GM12872 (cell line): Measurements from ENCODE around the gene AHI1.

Experiments
- CTCF ChIP-seq: IDR thresholded peaks from 3 replicates; pipeline ENCODE4 v1.5.1; 2011; ENCODE audit warnings: low read depth, mild to moderate bottlenecking, low read length, moderate library complexity; ENCODE audit not compliant: insufficient read depth

The AHI1 gene

DNA sequence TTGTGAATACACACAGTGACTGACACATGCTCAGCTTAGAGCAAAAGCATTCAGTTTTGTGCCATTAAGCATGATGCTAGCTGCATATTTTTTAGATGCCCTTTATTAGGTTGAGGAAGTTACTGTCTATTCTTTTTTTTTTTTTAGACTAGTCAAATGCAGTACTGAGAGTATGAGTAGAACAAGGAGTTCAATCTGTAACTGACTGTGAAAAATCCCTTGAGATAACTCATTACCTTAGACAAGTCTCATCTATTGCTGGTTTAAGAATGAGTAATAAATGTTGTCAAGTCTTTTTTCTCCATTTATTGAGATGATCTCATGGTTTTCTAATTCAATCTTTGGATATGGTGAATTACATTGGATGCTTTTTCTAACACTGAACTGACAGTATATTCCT, 23.2 kb downstream of the AHI1 start:
- no peak for TF ChIP-seq CTCF

DNA sequence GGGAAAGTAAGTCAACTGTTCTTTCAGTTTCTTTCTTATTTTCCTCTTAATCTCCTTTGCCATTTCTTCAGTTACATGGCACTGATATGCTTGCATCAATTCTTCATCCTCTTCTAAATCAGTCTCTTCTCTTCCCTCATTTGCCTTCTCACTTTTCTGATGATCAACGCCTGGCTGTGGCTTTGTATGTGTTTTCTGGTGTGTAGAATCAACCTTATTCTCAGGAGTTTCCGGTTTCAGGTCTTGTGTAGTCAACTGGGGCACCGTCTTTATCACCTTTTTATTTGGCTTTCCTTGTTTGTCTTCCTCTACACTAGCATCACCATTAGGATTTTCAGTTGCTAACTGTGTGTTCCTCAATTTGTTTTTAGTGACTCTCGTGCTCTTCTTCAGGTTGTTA, 31.6 kb downstream of the AHI1 start:
- TF ChIP-seq CTCF: no peak

DNA sequence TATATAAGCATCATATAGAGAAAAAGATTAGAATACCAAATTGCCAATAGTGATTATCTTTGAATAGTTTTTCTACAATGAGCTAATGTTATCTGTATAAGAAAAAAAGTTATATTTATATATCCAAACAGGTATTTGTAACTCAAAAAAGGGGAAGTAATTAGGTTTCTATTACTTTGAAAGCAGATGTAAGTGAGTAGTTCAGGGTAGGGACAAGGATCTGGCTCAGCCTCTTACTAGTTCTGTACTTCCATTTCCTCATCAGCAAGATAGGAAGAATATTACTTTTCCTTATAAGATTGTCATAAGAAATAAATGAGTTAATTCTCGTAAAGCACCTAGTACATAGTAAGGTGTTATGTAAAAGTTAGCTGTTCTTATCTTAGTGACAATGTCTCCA, 32.2 kb downstream of the AHI1 start:
- TF ChIP-seq CTCF: no peak

DNA sequence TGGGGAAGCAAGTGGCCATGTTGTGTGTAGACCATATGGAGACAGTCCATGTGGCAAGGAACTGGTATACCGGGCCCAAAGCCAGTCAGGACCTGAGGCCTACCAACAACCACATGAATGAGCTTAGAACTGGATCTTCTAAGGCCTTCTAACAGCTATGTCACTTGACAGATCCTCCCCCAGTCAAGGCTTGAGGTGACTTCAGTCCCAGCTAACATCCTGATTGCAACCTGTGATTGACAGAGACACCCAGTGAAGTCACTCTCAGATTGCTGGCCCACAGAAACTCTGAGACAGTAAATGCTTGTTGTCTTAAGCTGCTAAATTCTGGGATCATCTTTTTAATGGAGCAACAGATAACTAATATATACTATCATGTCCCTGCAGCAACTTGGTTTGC, 32.9 kb downstream of the AHI1 start:
- TF ChIP-seq CTCF: no peak

- TF ChIP-seq CTCF: no peak
Observed at GRCh38 chr6:135461208-135461607, 36.3 kb downstream of the AHI1 start.

GRCh38 chr6:135458051-135458450, 39.5 kb downstream of the AHI1 start:
- no peak for TF ChIP-seq CTCF

DNA sequence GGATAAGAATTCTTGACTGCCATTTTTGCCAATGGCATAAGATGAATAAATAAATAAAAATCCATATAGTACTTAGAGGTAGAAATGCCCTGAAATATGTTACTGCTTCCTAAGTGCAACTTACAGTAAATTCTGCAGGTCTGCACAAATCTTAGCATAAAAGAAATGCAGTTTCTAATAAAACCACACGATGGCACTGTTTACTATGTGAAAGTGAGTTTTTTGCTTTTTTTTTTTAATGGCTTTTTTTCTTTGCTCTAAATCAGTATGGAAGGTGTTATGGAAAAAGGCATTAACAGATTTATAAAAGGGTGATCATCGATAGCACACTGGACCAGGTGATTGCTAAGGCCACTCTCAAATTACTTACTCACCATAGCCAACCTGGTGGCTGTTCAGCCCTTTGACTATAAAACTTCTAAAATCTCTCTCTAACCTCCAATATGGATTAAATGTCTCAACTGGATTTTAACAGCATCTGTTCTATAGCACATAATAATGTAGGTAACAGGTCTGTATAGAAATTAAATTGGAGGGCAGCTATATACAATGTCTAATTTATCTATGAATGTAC, 45.8 kb downstream of the AHI1 start:
- peak; percentile 61; the same call in 2 of the 3 replicates for TF ChIP-seq CTCF
